ENCODE measurements around the gene GPR137. TPM values are rescaled to one million over a fixed set of nuclear protein-coding genes. Genes with fewer than 3 reads are reported as not detected.

Gene GPR137
- total and polyA plus RNA-seq, 10 of the 15 experiments (the other 5 are each of a cell fraction or from before 2014, with no cell fraction given) = 0.37 to 29.2 (median 13.8) TPM

DNA sequence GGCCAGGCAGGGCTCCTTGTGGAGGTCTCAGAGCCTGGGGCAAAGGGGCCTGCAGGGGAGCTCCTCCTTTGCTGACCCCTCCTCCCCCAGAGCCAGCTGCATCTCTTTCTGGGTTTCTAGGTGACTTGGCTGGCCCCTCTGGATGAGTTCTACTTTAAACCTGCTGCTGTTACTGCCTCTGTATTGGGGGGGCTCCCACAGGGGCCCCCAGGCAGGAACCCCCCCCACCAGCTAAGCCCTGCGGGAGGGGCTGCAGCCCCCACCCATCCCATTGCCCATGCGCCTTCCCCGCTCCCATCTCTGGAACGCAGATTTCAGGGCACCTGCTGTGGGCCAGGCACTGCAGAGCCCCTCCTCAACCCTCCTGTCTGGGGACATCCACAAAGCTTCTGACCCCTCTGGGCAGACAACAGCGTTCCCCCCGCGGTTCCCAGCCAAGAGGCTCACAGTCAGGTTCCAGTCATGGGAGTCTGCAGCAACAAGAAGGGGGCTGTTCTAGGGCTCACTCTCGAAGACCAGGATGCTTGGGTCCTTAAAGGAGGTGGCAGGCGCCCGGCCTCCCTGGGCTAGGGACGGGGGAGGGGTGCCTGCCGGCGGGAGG, 35.1 kb upstream of the GPR137 start:
- H3K4me2 ChIP-seq (ENCODE audit: control insufficient read depth, insufficient read depth) = peak overlapping the region; percentile 89
- in situ Hi-C loops (cut with MboI) = no loop called here
- intact Hi-C loops (cut with micrococcal nuclease; ENCODE audit: unreplicated experiment) = loop anchor here (2.0 kb wide), 2 partner anchors 18 to 50 kb away; partner anchors contain the start of gene CATSPERZ
- ATAC-seq = peak; percentile 13
- H4K20me1 ChIP-seq (ENCODE audit: control insufficient read depth, insufficient read depth) = no peaks in the 10 kb centered on the region
- H3K9me3 ChIP-seq (replicated peaks; ENCODE audit: control insufficient read depth, insufficient read depth, low read length) = no peaks in the 10 kb centered on the region
- peaks cover 10% of the 10 kb centered on the region for H3K79me2 ChIP-seq (ENCODE audit: control insufficient read depth, insufficient read depth, low read length)
- peaks cover 10% of the 10 kb centered on the region for H3K4me1 ChIP-seq (ENCODE audit: control insufficient read depth, insufficient read depth, low read length)
- H3K27ac ChIP-seq (ENCODE audit: control insufficient read depth, insufficient read depth) = no peak overlapping the region
- 1% methylated on average over 9 of the region's 13 CpGs for WGBS (ENCODE audit: insufficient coverage, insufficient replicate concordance, low lambda C conversion rate, missing lambda C conversion rate)
- POLR2A ChIA-PET = interaction anchor here (0.6 to 1.8 kb wide), 9 partner anchors 9 to 53 kb away, joined by 3 to 9 read pairs (median 4); partner anchors contain the start of genes FKBP2, NUDT22 and TRPT1
- no peak for DNase-seq (ENCODE audit: low read depth, low spot score)
- RAD21 ChIA-PET (ENCODE audit: unreplicated experiment) = interaction anchor here (1.4 to 3.1 kb wide), 3 partner anchors 9 to 50 kb away, joined by 5 to 30 read pairs (median 7); partner anchors contain the start of genes CATSPERZ, FERMT3 and FKBP2
- CTCF ChIA-PET = interaction anchor here (0.7 to 4.8 kb wide), 11 partner anchors 9 to 91 kb away, joined by 3 to 64 read pairs (median 6); partner anchors contain the start of genes CATSPERZ, FERMT3, FKBP2 and NUDT22
- no peaks in the 10 kb centered on the region for H3K27me3 ChIP-seq (replicated peaks in 1 of 2; ENCODE audit: control insufficient read depth in 2 of 2, insufficient read depth in 2 of 2, low read length in 1 of 2)
- H3K4me3 ChIP-seq = peak overlapping the region; percentile 38; the same call in 1 of the 2 replicates
- BruUV-seq (replicated peaks) = no TSS peak
- no peak overlapping the region for H3K9ac ChIP-seq (ENCODE audit: control insufficient read depth, insufficient read depth, low read length)
- H2AFZ ChIP-seq (ENCODE audit: control insufficient read depth, low read depth, low read length) = peak overlapping the region; percentile 85; the same call in 1 of the 2 replicates
- TF ChIP-seq, protein P1, sequence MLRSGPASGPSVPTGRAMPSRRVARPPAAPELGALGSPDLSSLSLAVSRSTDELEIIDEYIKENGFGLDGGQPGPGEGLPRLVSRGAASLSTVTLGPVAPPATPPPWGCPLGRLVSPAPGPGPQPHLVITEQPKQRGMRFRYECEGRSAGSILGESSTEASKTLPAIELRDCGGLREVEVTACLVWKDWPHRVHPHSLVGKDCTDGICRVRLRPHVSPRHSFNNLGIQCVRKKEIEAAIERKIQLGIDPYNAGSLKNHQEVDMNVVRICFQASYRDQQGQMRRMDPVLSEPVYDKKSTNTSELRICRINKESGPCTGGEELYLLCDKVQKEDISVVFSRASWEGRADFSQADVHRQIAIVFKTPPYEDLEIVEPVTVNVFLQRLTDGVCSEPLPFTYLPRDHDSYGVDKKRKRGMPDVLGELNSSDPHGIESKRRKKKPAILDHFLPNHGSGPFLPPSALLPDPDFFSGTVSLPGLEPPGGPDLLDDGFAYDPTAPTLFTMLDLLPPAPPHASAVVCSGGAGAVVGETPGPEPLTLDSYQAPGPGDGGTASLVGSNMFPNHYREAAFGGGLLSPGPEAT (IDR thresholded peaks at IDR 0.05; ENCODE audit: low read depth) = no peak
- TF ChIP-seq, protein P2, sequence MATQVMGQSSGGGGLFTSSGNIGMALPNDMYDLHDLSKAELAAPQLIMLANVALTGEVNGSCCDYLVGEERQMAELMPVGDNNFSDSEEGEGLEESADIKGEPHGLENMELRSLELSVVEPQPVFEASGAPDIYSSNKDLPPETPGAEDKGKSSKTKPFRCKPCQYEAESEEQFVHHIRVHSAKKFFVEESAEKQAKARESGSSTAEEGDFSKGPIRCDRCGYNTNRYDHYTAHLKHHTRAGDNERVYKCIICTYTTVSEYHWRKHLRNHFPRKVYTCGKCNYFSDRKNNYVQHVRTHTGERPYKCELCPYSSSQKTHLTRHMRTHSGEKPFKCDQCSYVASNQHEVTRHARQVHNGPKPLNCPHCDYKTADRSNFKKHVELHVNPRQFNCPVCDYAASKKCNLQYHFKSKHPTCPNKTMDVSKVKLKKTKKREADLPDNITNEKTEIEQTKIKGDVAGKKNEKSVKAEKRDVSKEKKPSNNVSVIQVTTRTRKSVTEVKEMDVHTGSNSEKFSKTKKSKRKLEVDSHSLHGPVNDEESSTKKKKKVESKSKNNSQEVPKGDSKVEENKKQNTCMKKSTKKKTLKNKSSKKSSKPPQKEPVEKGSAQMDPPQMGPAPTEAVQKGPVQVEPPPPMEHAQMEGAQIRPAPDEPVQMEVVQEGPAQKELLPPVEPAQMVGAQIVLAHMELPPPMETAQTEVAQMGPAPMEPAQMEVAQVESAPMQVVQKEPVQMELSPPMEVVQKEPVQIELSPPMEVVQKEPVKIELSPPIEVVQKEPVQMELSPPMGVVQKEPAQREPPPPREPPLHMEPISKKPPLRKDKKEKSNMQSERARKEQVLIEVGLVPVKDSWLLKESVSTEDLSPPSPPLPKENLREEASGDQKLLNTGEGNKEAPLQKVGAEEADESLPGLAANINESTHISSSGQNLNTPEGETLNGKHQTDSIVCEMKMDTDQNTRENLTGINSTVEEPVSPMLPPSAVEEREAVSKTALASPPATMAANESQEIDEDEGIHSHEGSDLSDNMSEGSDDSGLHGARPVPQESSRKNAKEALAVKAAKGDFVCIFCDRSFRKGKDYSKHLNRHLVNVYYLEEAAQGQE (IDR thresholded peaks at IDR 0.05; ENCODE audit: low read depth, low read length) = no peak
- no peak for TF ChIP-seq BACH1 (IDR thresholded peaks at IDR 0.05; ENCODE audit: borderline replicate concordance)
- TF ChIP-seq MXI1 (IDR thresholded peaks at IDR 0.05; ENCODE audit: low read depth, low read length) = no peak
- SMC1A ChIA-PET (ENCODE audit: uncharacterized antibody, unreplicated experiment) = interaction anchor here (0.7 to 1.2 kb wide), 3 partner anchors 19 to 50 kb away, joined by 3 to 5 read pairs (median 3); no protein-coding TSS in a partner anchor
- no peaks in the 10 kb centered on the region; a peak in 1 of 4 replicates for H3K36me3 ChIP-seq (ENCODE audit: control insufficient read depth in 2 of 2, insufficient read depth in 2 of 2, low read length in 1 of 2)
- FAIRE-seq = no peak
